ENCODE data around the gene PDZRN4.

- no peak for TF ChIP-seq CTCF (IDR thresholded peaks at IDR 0.05)
- no peak for TF ChIP-seq POLR2A (IDR thresholded peaks at IDR 0.05)
These were observed 214.7 kb downstream of the PDZRN4 start for GRCh38 chr12:41402801-41403200.
